HCT116 (cell line): ENCODE measurements around the gene DIRAS2. TPM values are rescaled to one million over a fixed set of nuclear protein-coding genes. Genes with fewer than 3 reads are reported as not detected.

Experiments used
- ATAC-seq: fragments of 200-7000 bp; cut with Tn5 transposase; 2 replicates; pipeline ENCODE4 v1.9.1; 2020; ENCODE audit warnings: mild to moderate bottlenecking, moderate library complexity
- BruUV-seq: library from RNA; stranded (reverse); fragments of 400-500 nt; replicated peaks from 2 replicates; lab custom pipeline; 2021; lab: Mats Ljungman, UMichigan
- CTCF ChIA-PET: fragments of 300-600 bp; sonication (Branson Sonifier 250); formaldehyde crosslinking; loops from one replicate; lab custom pipeline; 2021; ENCODE audit warnings: antibody characterized with exemption; lab: Charles Lee
- POLR2A ChIA-PET: fragments of 300-600, 350-600 bp; sonication (Branson Sonifier 250); formaldehyde crosslinking; loops from one replicate; lab custom pipeline; 2021; ENCODE audit warnings: antibody characterized with exemption; lab: Charles Lee
- RAD21 ChIA-PET, 2 experiments: fragments of 300-600 bp; sonication (Branson Sonifier 250); formaldehyde crosslinking; loops; one replicate each; lab custom pipeline; 2023; ENCODE audit warnings: low total read pairs in 2 of 2; ENCODE audit not compliant: uncharacterized antibody in 2 of 2, unreplicated experiment in 2 of 2, low non-redundant PET in 1 of 2; lab: Charles Lee
- DNase-seq: peaks from one replicate; pipeline ENCODE4 v3.0.0-alpha.2; 2010; ENCODE audit warnings: low read depth, low spot score
- H2AFZ ChIP-seq: fragments of 200-600 bp; shearing (Covaris generic), sonication (generic); 2 replicates; pipeline ENCODE4 v1.6.1; 2017; ENCODE audit warnings: low read depth, mixed run types, mixed read lengths, antibody characterized with exemption, low read length; ENCODE audit not compliant: poor library complexity, severe bottlenecking
- H3K27ac ChIP-seq: 2 replicates; pipeline ENCODE4 v1.5.1; 2012; ENCODE audit warnings: low read depth, low read length
- H3K27me3 ChIP-seq: fragments of 200-600 bp; sonication (generic); 2 replicates; pipeline ENCODE4 v1.6.1; 2016; ENCODE audit warnings: mixed run types, low read length, mixed read lengths; ENCODE audit not compliant: insufficient read depth
- H3K36me3 ChIP-seq, 2 experiments: fragments of 200-500 bp in 1 of 2; fragments of 200-600 bp in 1 of 2; sonication (Bioruptor generic) in 1 of 2; sonication (generic) in 1 of 2; 2 replicates each; pipeline versions ENCODE4 v1.5.1 to v1.6.1; 2014 to 2016; ENCODE audit warnings: low read length in 2 of 2, inconsistent platforms in 1 of 2, mixed read lengths in 1 of 2, mixed run types in 1 of 2; ENCODE audit not compliant: insufficient read depth in 2 of 2, control insufficient read depth in 1 of 2
- H3K4me1 ChIP-seq, 2 experiments: fragments of 200-600 bp in 1 of 2; sonication (generic) in 1 of 2; 2 replicates each; pipeline versions ENCODE4 v1.5.1 to v1.6.1; 2012 to 2017; ENCODE audit warnings: low read length in 2 of 2, inconsistent platforms in 1 of 2, mild to moderate bottlenecking in 1 of 2, mixed read lengths in 1 of 2, mixed run types in 1 of 2, moderate library complexity in 1 of 2; ENCODE audit not compliant: insufficient read depth in 2 of 2, control insufficient read depth in 1 of 2
- H3K4me2 ChIP-seq: fragments of 200-600 bp; sonication (generic); 2 replicates; pipeline ENCODE4 v1.6.1; 2017; ENCODE audit warnings: mixed run types, low read length, mixed read lengths
- H3K4me3 ChIP-seq, 2 experiments: fragments of 200-600 bp in 1 of 2; sonication (generic) in 1 of 2; replicated peaks in 1 of 2; 2 replicates each; pipeline ENCODE4 v1.5.1; 2011 to 2016; ENCODE audit warnings: low read length in 2 of 2, control low read depth in 1 of 2, low read depth in 1 of 2, mild to moderate bottlenecking in 1 of 2, mixed read lengths in 1 of 2, mixed run types in 1 of 2
- H3K79me2 ChIP-seq: fragments of 200-600 bp; sonication (generic); 2 replicates; pipeline ENCODE4 v1.6.1; 2017; ENCODE audit warnings: mild to moderate bottlenecking, mixed run types, low read length, moderate library complexity, mixed read lengths; ENCODE audit not compliant: insufficient read depth
- H3K9ac ChIP-seq: fragments of 200-600 bp; sonication (generic); 2 replicates; pipeline ENCODE4 v1.6.1; 2016; ENCODE audit warnings: low read length, mixed read lengths
- H3K9me2 ChIP-seq: fragments of 200-600 bp; sonication (generic), shearing (Covaris generic); 2 replicates; pipeline ENCODE4 v1.6.1; 2017; ENCODE audit warnings: mixed run types, mild to moderate bottlenecking, moderate library complexity; ENCODE audit not compliant: insufficient read depth
- H3K9me3 ChIP-seq, 2 experiments: fragments of 200-500 bp in 1 of 2; fragments of 200-600 bp in 1 of 2; sonication (Bioruptor generic) in 1 of 2; sonication (generic) in 1 of 2; 2 replicates each; pipeline ENCODE4 v1.6.1; 2014 to 2017; ENCODE audit warnings: low read length in 2 of 2, mixed read lengths in 2 of 2, inconsistent platforms in 1 of 2, low read depth in 1 of 2, mild to moderate bottlenecking in 1 of 2, mixed run types in 1 of 2, moderate library complexity in 1 of 2; ENCODE audit not compliant: control insufficient read depth in 1 of 2, insufficient read depth in 1 of 2
- H4K20me1 ChIP-seq: fragments of 200-600 bp; sonication (generic), shearing (Covaris generic); 2 replicates; pipeline ENCODE4 v1.6.1; 2017; ENCODE audit warnings: mixed run types, mild to moderate bottlenecking, moderate library complexity; ENCODE audit not compliant: insufficient read depth
- CBX3 ChIP-seq: IDR thresholded peaks from 2 replicates; pipeline ENCODE4 v1.6.1; 2012; ENCODE audit warnings: low read depth
- CEBPB ChIP-seq: IDR thresholded peaks from 2 replicates; pipeline ENCODE4 v1.6.1; 2012; ENCODE audit warnings: low read depth
- EGR1 ChIP-seq: IDR thresholded peaks from 2 replicates; pipeline ENCODE4 v1.6.1; 2012; ENCODE audit warnings: low read depth
- ELF1 ChIP-seq: IDR thresholded peaks from 2 replicates; pipeline ENCODE4 v1.6.1; 2012; ENCODE audit warnings: low read depth, borderline replicate concordance
- EZH2 ChIP-seq: fragments of 200-600 bp; sonication (generic); IDR thresholded peaks from 2 replicates; pipeline ENCODE4 v1.6.1; 2017; ENCODE audit warnings: antibody characterized with exemption, mixed run types
- JUND ChIP-seq: IDR thresholded peaks from 2 replicates; pipeline ENCODE4 v1.6.1; 2012
- POLR2AphosphoS5 ChIP-seq: IDR thresholded peaks from 2 replicates; pipeline ENCODE4 v1.6.1; 2011; ENCODE audit warnings: mild to moderate bottlenecking, low read depth, low read length, moderate library complexity
- SRF ChIP-seq: IDR thresholded peaks from 2 replicates; pipeline ENCODE4 v1.6.1; 2012; ENCODE audit warnings: low read depth
- YY1 ChIP-seq: IDR thresholded peaks from 2 replicates; pipeline ENCODE4 v1.6.1; 2011; ENCODE audit warnings: low read length, low read depth, moderate library complexity, mild to moderate bottlenecking; ENCODE audit not compliant: insufficient replicate concordance; ENCODE audit errors: extremely low read depth
- ZNF274 ChIP-seq: fragments of 200-500 bp; sonication (Bioruptor generic); IDR thresholded peaks from 2 replicates; pipeline ENCODE4 v1.6.1; 2014; ENCODE audit warnings: mild to moderate bottlenecking, low read depth, low read length, inconsistent platforms
- intact Hi-C: fragments of 100-400 bp; cut with micrococcal nuclease; formaldehyde crosslinking; loops from 2 replicates; pipeline ENCODE4 v1.10.0; 2022
- total RNA-seq: library from RNA; stranded (reverse); gene quantifications from one replicate; pipeline ENCODE4 v1.2.1, GENCODE V29; 2021; ENCODE audit not compliant: unreplicated experiment
- TF ChIP-seq, protein P1 (sequence below), 3 experiments: fragments of 200-600 bp in 1 of 3; sonication (generic) in 1 of 3; IDR thresholded peaks in 2 of 3; conservative IDR thresholded peaks in 1 of 3; 2 replicates each; pipeline ENCODE4 v1.5.1; 2012 to 2017; ENCODE audit warnings: low read depth in 2 of 3, low read length in 2 of 3, antibody characterized with exemption in 1 of 3, borderline replicate concordance in 1 of 3, control low read depth in 1 of 3, mild to moderate bottlenecking in 1 of 3, mixed read lengths in 1 of 3, mixed run types in 1 of 3, moderate library complexity in 1 of 3; ENCODE audit not compliant: insufficient read depth in 1 of 3
- TF ChIP-seq, protein P2 (sequence below): IDR thresholded peaks from 2 replicates; pipeline ENCODE4 v1.6.1; 2012
- TF ChIP-seq, protein P3 (sequence below): IDR thresholded peaks from 2 replicates; pipeline ENCODE4 v1.6.1; 2011; ENCODE audit warnings: mild to moderate bottlenecking, low read length, moderate library complexity; ENCODE audit not compliant: insufficient replicate concordance; ENCODE audit errors: extremely low read depth

The DIRAS2 gene
- total RNA-seq, 1 experiment from 2014 or later = not detected

DNA sequence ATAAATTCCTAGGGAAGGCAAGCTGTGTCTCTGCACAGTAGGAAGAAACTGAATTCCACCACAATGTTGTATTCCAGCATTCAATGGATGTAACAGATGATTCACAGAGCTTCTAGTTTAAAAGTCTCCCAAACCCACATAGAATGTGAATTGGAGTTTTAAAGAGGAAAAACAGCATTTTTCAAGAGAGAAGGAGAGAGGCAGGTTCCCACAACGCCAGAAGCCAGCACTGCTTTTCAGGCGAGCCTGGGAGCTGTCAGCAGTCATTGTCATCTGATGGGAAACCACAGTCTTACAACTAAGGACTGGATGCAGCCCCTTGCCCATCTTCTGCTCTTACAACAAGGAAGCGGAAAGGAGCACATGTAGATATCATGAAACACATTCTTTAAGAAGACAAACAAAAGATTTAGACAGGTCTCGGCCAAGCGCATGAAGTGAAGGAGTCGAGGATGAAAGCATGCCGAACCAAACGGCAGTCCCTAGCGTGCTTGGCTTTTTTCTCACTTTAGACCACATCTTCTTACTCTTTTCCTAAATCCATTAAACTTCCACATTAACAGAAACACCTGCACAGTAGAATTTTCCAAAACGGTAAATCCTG lies 638 bp downstream of the DIRAS2 start:
- no peak overlapping the region for H3K9ac ChIP-seq
- no peaks in the 10 kb centered on the region for H3K79me2 ChIP-seq
- H3K4me2 ChIP-seq = no peak overlapping the region
- peaks cover 30% of the 10 kb centered on the region for H3K27me3 ChIP-seq
- ATAC-seq (no peak), DNase-seq (no peak)
- intact Hi-C loops = loop anchor here (10.0 kb wide), 1 partner anchor 233 kb away; no protein-coding TSS in a partner anchor
- no peaks in the 10 kb centered on the region for H3K4me1 ChIP-seq
- no peak overlapping the region for H3K27ac ChIP-seq
- no peak overlapping the region for H2AFZ ChIP-seq
- H3K4me3 ChIP-seq = no peak overlapping the region
- no peaks in the 10 kb centered on the region for H3K36me3 ChIP-seq
- H3K9me3 ChIP-seq = no peaks in the 10 kb centered on the region
- RAD21 ChIA-PET = no interaction called here
- POLR2A ChIA-PET = no interaction called here
- H3K9me2 ChIP-seq = no peaks in the 10 kb centered on the region
- no peaks in the 10 kb centered on the region for H4K20me1 ChIP-seq
- CTCF ChIA-PET = no interaction called here
- BruUV-seq = no TSS peak
- TF ChIP-seq, protein P1, sequence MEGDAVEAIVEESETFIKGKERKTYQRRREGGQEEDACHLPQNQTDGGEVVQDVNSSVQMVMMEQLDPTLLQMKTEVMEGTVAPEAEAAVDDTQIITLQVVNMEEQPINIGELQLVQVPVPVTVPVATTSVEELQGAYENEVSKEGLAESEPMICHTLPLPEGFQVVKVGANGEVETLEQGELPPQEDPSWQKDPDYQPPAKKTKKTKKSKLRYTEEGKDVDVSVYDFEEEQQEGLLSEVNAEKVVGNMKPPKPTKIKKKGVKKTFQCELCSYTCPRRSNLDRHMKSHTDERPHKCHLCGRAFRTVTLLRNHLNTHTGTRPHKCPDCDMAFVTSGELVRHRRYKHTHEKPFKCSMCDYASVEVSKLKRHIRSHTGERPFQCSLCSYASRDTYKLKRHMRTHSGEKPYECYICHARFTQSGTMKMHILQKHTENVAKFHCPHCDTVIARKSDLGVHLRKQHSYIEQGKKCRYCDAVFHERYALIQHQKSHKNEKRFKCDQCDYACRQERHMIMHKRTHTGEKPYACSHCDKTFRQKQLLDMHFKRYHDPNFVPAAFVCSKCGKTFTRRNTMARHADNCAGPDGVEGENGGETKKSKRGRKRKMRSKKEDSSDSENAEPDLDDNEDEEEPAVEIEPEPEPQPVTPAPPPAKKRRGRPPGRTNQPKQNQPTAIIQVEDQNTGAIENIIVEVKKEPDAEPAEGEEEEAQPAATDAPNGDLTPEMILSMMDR (IDR thresholded peaks at IDR 0.05 in 2 of 3, conservative IDR thresholded peaks at IDR 0.05 in 1 of 3; ENCODE audit: borderline replicate concordance in 1 of 3, insufficient read depth in 1 of 3, low read depth in 2 of 3, low read length in 2 of 3) = no peak
- TF ChIP-seq, protein P2, sequence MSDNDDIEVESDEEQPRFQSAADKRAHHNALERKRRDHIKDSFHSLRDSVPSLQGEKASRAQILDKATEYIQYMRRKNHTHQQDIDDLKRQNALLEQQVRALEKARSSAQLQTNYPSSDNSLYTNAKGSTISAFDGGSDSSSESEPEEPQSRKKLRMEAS = no peak
- TF ChIP-seq ELF1 (no peak), EGR1 (no peak), CEBPB (no peak), EZH2 (no peak), SRF (no peak), CBX3 (no peak), YY1 (no peak), ZNF274 (no peak), POLR2AphosphoS5 (no peak), JUND (no peak)
- TF ChIP-seq, protein P3, sequence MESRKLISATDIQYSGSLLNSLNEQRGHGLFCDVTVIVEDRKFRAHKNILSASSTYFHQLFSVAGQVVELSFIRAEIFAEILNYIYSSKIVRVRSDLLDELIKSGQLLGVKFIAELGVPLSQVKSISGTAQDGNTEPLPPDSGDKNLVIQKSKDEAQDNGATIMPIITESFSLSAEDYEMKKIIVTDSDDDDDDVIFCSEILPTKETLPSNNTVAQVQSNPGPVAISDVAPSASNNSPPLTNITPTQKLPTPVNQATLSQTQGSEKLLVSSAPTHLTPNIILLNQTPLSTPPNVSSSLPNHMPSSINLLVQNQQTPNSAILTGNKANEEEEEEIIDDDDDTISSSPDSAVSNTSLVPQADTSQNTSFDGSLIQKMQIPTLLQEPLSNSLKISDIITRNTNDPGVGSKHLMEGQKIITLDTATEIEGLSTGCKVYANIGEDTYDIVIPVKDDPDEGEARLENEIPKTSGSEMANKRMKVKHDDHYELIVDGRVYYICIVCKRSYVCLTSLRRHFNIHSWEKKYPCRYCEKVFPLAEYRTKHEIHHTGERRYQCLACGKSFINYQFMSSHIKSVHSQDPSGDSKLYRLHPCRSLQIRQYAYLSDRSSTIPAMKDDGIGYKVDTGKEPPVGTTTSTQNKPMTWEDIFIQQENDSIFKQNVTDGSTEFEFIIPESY = no peak
